Activated B cell treated with CpG ODN at 0.5 μM for 24 hours (primary cell): Measurements from ENCODE around the gene TPD52L1. TPM values are rescaled to one million over a fixed set of nuclear protein-coding genes. Genes with fewer than 3 reads are reported as not detected.

Experiments used
- ATAC-seq: fragments of 200-7000 bp; cut with Tn5 transposase; one replicate; pipeline ENCODE4 v1.10.0; 2021; ENCODE audit warnings: low read depth, mild to moderate bottlenecking, moderate library complexity
- CTCF ChIA-PET: fragments of 350-600 bp; sonication (Branson Sonifier 250); formaldehyde crosslinking; loops from one replicate; lab custom pipeline; 2021; ENCODE audit warnings: antibody characterized with exemption; lab: Charles Lee
- POLR2A ChIA-PET: fragments of 350-600 bp; sonication (Branson Sonifier 250); formaldehyde crosslinking; loops from one replicate; lab custom pipeline; 2021; ENCODE audit warnings: antibody characterized with exemption; lab: Charles Lee
- DNase-seq: peaks from one replicate; pipeline ENCODE4 v3.0.0; 2022
- H3K27ac Mint-ChIP-seq: one replicate; pipeline ENCODE4 v1.8.0; 2020; ENCODE audit warnings: mixed read lengths
- H3K27me3 Mint-ChIP-seq: one replicate; pipeline ENCODE4 v1.8.0; 2021; ENCODE audit warnings: mixed read lengths
- H3K36me3 Mint-ChIP-seq: one replicate; pipeline ENCODE4 v1.8.0; 2021; ENCODE audit warnings: low read depth, mixed read lengths
- H3K4me1 Mint-ChIP-seq: one replicate; pipeline ENCODE4 v1.8.0; 2021; ENCODE audit warnings: mixed read lengths
- H3K4me3 Mint-ChIP-seq: one replicate; pipeline ENCODE4 v1.8.0; 2020; ENCODE audit warnings: mild to moderate bottlenecking, mixed read lengths
- H3K9me3 Mint-ChIP-seq: one replicate; pipeline ENCODE4 v1.8.0; 2020; ENCODE audit warnings: mixed read lengths
- intact Hi-C: fragments of 100-400 bp; cut with micrococcal nuclease; formaldehyde crosslinking; loops from one replicate; pipeline ENCODE4 v1.15.1; 2024
- total RNA-seq: library from RNA; stranded (reverse); gene quantifications from 2 replicates; pipeline ENCODE4 v1.2.3, GENCODE V29; 2022
- TF ChIP-seq, protein P1 (sequence below): fragments of 200-600 bp; IDR thresholded peaks from one replicate; pipeline ENCODE4 v1.8.0; 2022; ENCODE audit warnings: antibody characterized with exemption, mild to moderate bottlenecking

The TPD52L1 gene
- total RNA-seq, 1 donor from 2014 or later, result not detected

DNA sequence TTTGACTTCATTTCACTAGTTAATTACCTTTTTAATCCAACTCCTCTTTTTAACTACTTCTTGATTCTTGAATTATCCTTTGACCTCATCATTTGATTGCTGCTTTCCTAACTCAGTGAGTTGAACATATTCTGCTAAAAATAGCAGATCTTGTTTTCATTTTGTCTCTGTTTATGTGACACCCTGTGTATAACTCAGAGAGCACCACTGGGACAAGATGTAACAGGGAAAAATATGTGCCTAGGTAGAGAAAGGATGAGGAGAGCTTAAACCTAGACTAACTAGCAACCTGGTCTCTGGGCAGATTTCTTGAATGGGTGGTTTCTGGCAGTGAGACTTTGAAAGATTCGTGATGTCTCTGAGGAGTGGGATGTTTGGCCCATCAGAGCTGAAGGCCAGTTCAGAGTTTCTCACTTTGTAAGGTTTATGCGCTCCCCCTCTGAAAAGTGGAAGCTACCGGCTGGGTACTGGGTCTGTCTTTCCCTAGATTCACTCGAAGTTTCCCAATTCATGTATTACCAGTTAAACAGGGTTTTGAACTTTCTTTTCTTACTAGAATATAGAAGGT, 61.8 kb downstream of the TPD52L1 start:
- Mint-ChIP-seq H3K27me3 (peaks cover 3% of the 10 kb centered on the region), H3K4me3 (no peak overlapping the region), H3K4me1 (no peaks in the 10 kb centered on the region), H3K36me3 (no peaks in the 10 kb centered on the region), H3K9me3 (no peaks in the 10 kb centered on the region), H3K27ac (no peak overlapping the region)
- POLR2A ChIA-PET, result no interaction called here
- ATAC-seq (no peak), DNase-seq (no peak)
- TF ChIP-seq, protein P1, sequence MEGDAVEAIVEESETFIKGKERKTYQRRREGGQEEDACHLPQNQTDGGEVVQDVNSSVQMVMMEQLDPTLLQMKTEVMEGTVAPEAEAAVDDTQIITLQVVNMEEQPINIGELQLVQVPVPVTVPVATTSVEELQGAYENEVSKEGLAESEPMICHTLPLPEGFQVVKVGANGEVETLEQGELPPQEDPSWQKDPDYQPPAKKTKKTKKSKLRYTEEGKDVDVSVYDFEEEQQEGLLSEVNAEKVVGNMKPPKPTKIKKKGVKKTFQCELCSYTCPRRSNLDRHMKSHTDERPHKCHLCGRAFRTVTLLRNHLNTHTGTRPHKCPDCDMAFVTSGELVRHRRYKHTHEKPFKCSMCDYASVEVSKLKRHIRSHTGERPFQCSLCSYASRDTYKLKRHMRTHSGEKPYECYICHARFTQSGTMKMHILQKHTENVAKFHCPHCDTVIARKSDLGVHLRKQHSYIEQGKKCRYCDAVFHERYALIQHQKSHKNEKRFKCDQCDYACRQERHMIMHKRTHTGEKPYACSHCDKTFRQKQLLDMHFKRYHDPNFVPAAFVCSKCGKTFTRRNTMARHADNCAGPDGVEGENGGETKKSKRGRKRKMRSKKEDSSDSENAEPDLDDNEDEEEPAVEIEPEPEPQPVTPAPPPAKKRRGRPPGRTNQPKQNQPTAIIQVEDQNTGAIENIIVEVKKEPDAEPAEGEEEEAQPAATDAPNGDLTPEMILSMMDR, result no peak
- CTCF ChIA-PET, result no interaction called here
- intact Hi-C loops, result no loop called here

DNA sequence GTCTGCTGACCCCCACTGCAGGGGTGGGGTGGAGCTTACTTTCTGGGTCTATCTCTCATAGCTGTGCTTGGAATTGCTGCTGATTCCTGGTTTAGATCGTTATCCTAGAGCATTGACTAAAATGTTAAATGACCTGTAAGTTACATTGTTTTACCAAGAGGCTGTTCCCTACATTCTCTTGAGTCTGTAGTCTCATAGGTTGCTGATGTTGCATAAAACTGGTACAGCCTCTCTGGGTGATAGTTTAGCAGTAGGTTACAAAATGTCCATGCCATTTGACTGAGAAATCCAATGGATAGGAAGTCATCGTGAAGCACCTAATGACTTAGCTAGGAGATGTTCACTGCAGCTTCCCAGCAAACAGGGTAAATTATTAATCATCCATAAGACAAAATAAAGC, 62.4 kb downstream of the TPD52L1 start:
- ATAC-seq, result no peak
- Mint-ChIP-seq H3K27ac (no peak overlapping the region), H3K4me1 (no peaks in the 10 kb centered on the region), H3K27me3 (peaks cover 3% of the 10 kb centered on the region), H3K36me3 (no peaks in the 10 kb centered on the region), H3K4me3 (no peak overlapping the region), H3K9me3 (no peaks in the 10 kb centered on the region)
- no peak for DNase-seq
- intact Hi-C loops, result no loop called here
- CTCF ChIA-PET, result no interaction called here
- POLR2A ChIA-PET, result no interaction called here
- TF ChIP-seq, protein P1, result no peak

DNA sequence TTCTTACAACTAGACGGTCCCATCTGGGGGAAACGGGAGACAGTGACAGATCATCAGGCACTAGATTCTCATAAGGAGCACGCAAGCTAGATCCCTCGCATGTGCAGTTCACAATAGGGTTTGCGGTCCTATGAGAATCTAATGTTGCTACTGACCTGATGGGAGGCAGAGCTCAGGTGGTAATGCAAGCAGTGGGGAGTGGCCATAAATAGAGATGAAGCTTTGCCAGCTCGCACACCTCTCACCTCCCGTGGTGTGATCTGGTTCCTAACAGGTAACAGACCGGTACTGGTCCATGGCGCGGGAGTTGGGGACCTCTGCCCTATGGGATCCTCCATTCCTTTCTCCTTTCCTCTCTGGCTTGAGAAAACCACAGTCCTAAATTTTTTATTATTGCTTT, 63.8 kb downstream of the TPD52L1 start:
- H3K9me3 Mint-ChIP-seq, result no peaks in the 10 kb centered on the region
- ATAC-seq (no peak), DNase-seq (no peak)
- H3K4me3 Mint-ChIP-seq, result no peak overlapping the region
- no peaks in the 10 kb centered on the region for H3K4me1 Mint-ChIP-seq
- TF ChIP-seq, protein P1, result no peak
- intact Hi-C loops, result no loop called here
- ChIA-PET POLR2A (no interaction called here), CTCF (no interaction called here)
- peaks cover 3% of the 10 kb centered on the region for H3K27me3 Mint-ChIP-seq
- H3K27ac Mint-ChIP-seq, result no peak overlapping the region
- H3K36me3 Mint-ChIP-seq, result no peaks in the 10 kb centered on the region

DNA sequence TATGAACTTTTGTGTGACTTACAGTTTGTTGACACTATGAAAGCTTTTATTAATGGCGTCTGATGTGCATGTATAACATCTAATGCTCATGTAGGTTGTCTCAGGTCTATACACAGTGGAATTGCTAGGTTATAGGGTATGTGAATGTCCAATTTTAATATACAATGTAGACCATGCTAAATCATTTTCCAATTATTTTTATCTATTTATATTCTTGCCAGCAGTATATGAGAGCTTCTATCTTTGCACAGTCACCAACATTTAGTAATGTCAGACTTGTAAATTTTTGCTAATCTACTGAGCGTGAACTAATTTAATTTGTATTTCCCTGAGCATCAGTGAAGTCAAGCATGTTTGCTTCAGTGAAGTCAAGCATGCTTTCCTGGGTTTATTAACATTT, 64.4 kb downstream of the TPD52L1 start:
- H3K27me3 Mint-ChIP-seq, result peaks cover 3% of the 10 kb centered on the region

DNA sequence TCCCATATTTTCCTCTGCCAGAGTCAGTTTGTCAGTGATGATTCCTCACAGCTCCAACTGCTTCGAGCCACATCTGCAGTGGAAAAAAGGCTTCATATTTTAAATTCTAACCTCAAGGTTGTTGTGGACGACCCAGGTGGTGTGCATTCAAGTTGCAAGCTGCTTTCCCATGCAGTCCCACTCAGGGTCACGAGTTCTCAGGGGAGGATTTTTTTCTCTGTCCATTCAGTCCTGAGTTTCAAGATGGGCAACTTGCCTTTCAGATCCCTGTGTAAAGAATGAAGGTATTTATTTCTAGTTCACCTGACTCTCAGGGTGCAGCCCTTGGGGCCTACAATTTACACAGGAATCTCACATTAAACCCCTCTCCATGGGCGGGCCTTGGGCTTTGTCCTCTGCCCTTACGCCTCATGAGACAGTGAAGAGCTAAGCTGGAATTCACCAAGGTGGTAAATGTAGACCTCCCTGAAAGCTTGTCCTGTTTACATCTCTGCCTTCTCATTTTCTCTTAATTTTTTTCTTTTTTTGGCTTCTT, 65.9 kb downstream of the TPD52L1 start:
- CTCF ChIA-PET, result no interaction called here
- H3K9me3 Mint-ChIP-seq, result no peaks in the 10 kb centered on the region
- intact Hi-C loops, result no loop called here
- POLR2A ChIA-PET, result no interaction called here
- ATAC-seq (no peak), DNase-seq (no peak)
- no peak overlapping the region for H3K4me3 Mint-ChIP-seq
- no peaks in the 10 kb centered on the region for H3K4me1 Mint-ChIP-seq
- TF ChIP-seq, protein P1, result no peak
- peaks cover 5% of the 10 kb centered on the region for H3K27me3 Mint-ChIP-seq
- no peaks in the 10 kb centered on the region for H3K36me3 Mint-ChIP-seq
- no peak overlapping the region for H3K27ac Mint-ChIP-seq

More for the DNA sequence above, 64.4 kb downstream of the TPD52L1 start:
- no peak for DNase-seq
- no peaks in the 10 kb centered on the region for H3K36me3 Mint-ChIP-seq
- H3K9me3 Mint-ChIP-seq, result no peaks in the 10 kb centered on the region
- intact Hi-C loops, result no loop called here
- H3K4me1 Mint-ChIP-seq, result no peaks in the 10 kb centered on the region
- ATAC-seq, result no peak
- POLR2A ChIA-PET, result no interaction called here
- no peak overlapping the region for H3K27ac Mint-ChIP-seq
- CTCF ChIA-PET, result no interaction called here
- TF ChIP-seq, protein P1, result no peak
- no peak overlapping the region for H3K4me3 Mint-ChIP-seq
